Osteoblast (primary cell): ENCODE results near the gene CDIPT. TPM values are rescaled to one million over a fixed set of nuclear protein-coding genes. Genes with fewer than 3 reads are reported as not detected.

ENCODE experiments used
- DNase-seq: peaks from one replicate; pipeline ENCODE4 v3.0.0; 2011; ENCODE audit warnings: low spot score, mixed read lengths; ENCODE audit not compliant: insufficient read length; ENCODE audit errors: missing footprints
- H2AFZ ChIP-seq: 2 replicates; pipeline ENCODE4 v1.6.0; 2011; ENCODE audit warnings: mild to moderate bottlenecking, low read length
- H3K27ac ChIP-seq: 2 replicates; pipeline ENCODE4 v1.5.1; 2011; ENCODE audit warnings: mild to moderate bottlenecking, low read depth, low read length, moderate library complexity
- H3K27me3 ChIP-seq: 2 replicates; pipeline ENCODE4 v1.6.0; 2012; ENCODE audit warnings: mild to moderate bottlenecking, control low read depth, inconsistent platforms, low read length, moderate library complexity; ENCODE audit not compliant: insufficient read depth
- H3K36me3 ChIP-seq: 2 replicates; pipeline ENCODE4 v1.5.1; 2011; ENCODE audit warnings: mild to moderate bottlenecking, low read length, control low read depth, moderate library complexity; ENCODE audit not compliant: insufficient read depth
- H3K4me1 ChIP-seq: 2 replicates; pipeline ENCODE4 v1.5.1; 2011; ENCODE audit warnings: mild to moderate bottlenecking, low read length, control low read depth, moderate library complexity; ENCODE audit not compliant: insufficient read depth
- H3K4me2 ChIP-seq: 2 replicates; pipeline ENCODE4 v1.6.0; 2011; ENCODE audit warnings: mild to moderate bottlenecking, low read length; ENCODE audit not compliant: insufficient read depth
- H3K4me3 ChIP-seq: fragments of 200-600 bp; sonication (generic); 3 replicates; pipeline ENCODE4 v1.5.1; 2012; ENCODE audit warnings: mild to moderate bottlenecking, low read length, inconsistent platforms; ENCODE audit not compliant: insufficient read depth
- H3K79me2 ChIP-seq: 2 replicates; pipeline ENCODE4 v1.6.0; 2012; ENCODE audit warnings: mild to moderate bottlenecking, low read length, control low read depth, inconsistent platforms; ENCODE audit not compliant: insufficient read depth
- H3K9me3 ChIP-seq: 2 replicates; pipeline ENCODE4 v1.5.1; 2011; ENCODE audit warnings: low read depth, low read length, control low read depth
- H4K20me1 ChIP-seq: 2 replicates; pipeline ENCODE4 v1.6.0; 2012; ENCODE audit warnings: mild to moderate bottlenecking, low read length, control low read depth; ENCODE audit not compliant: insufficient read depth
- total RNA-seq: library from RNA; depleted of rRNA; stranded (reverse); fragments of >200 nt; gene quantifications from 2 replicates; pipeline ENCODE4 v1.2.3, GENCODE V29; 2012
- TF ChIP-seq, protein P1 (sequence below): IDR thresholded peaks from 2 replicates; pipeline ENCODE4 v1.5.1; 2011; ENCODE audit warnings: mild to moderate bottlenecking, low read depth, low read length, moderate library complexity; ENCODE audit errors: extremely low read depth

The CDIPT gene
- total RNA-seq, 1 donor: 105 TPM

DNA sequence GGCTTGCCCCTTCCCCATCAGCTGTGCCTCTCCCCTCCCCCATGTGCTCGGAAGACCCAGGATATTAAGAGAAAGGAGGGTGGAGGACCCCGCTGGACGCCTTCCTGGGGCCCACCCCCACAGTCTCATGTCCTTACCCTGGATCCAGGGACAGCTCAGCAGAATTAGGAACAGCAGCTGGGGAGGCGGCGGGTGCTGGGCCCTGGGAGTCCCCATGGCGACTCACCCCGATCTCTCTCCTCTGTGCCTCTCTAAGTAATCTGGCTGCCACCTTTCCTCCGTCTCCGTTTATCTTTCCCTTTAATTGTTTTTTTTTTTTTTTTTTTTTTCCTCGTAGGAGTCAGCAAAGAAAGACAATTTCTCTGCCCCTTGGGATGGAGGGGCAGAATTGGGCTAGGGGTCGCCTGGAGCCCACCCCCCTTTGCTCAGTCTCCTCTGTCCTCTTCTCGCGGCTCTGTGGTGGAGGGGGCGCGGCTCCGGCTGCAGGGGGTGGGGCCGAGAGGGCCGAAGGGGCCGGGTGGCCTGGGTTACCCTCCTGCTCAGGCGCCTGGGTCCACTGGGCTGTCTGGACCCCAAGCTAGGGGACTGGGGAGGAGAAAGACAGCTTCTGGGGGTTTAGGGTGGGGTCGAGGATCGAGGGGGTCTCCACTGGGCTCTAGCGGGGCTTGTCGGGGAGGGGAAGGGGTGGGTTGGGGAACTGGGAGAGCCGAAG lies 35.9 kb upstream of the CDIPT start:
- no peak overlapping the region for H3K27ac ChIP-seq
- no peaks in the 10 kb centered on the region for H3K9me3 ChIP-seq
- H3K4me1 ChIP-seq: peaks cover 20% of the 10 kb centered on the region
- H3K36me3 ChIP-seq: peaks cover 3% of the 10 kb centered on the region
- H3K4me3 ChIP-seq: peak overlapping the region; percentile 88
- H4K20me1 ChIP-seq: peaks cover 15% of the 10 kb centered on the region
- peak; percentile 88 for DNase-seq
- H3K4me2 ChIP-seq: peak overlapping the region; percentile 92
- peaks cover 23% of the 10 kb centered on the region for H3K79me2 ChIP-seq
- TF ChIP-seq, protein P1, sequence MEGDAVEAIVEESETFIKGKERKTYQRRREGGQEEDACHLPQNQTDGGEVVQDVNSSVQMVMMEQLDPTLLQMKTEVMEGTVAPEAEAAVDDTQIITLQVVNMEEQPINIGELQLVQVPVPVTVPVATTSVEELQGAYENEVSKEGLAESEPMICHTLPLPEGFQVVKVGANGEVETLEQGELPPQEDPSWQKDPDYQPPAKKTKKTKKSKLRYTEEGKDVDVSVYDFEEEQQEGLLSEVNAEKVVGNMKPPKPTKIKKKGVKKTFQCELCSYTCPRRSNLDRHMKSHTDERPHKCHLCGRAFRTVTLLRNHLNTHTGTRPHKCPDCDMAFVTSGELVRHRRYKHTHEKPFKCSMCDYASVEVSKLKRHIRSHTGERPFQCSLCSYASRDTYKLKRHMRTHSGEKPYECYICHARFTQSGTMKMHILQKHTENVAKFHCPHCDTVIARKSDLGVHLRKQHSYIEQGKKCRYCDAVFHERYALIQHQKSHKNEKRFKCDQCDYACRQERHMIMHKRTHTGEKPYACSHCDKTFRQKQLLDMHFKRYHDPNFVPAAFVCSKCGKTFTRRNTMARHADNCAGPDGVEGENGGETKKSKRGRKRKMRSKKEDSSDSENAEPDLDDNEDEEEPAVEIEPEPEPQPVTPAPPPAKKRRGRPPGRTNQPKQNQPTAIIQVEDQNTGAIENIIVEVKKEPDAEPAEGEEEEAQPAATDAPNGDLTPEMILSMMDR: no peak
- H2AFZ ChIP-seq: peak overlapping the region; percentile 35
- peaks cover 8% of the 10 kb centered on the region for H3K27me3 ChIP-seq

DNA sequence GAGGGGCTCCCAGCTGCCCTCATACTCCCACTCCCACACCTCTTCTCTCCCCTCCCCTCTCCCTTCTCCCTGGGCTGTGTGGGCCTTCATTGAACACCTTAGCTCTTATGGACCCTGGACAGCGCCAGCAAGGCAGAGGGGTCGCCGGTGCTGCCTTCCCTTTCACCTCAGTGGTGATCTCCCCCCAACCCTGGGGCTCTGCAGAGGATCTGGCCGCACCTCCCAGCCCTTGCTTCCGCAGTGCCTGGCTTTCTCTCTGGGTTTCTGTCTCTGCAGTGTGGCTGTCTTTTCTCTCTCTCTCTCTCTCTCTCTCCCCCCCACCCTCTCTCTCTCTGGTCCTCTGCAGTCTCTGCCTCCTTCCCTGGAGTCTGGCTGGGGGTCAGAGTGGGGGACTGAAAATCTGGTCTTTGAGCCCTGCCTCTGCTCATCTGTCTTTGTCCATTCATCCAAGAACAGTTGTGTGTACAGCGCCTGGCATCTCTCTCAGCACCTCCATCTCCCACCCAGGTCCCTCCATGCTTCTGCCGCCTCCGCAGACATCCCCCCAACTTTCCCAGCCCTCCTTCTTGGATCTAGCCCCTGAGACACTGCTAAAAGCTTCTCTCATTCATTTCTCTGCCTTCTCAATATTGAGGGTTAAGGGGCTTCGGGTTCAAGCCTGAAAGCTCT lies 35.2 kb upstream of the CDIPT start:
- H3K4me3 ChIP-seq: peak overlapping the region; percentile 88
- peaks cover 8% of the 10 kb centered on the region for H3K27me3 ChIP-seq
- peak overlapping the region; percentile 92 for H3K4me2 ChIP-seq
- peaks cover 17% of the 10 kb centered on the region for H3K79me2 ChIP-seq
- H2AFZ ChIP-seq: no peak overlapping the region
- no peak overlapping the region for H3K27ac ChIP-seq
- no peaks in the 10 kb centered on the region for H3K36me3 ChIP-seq
- TF ChIP-seq, protein P1: no peak
- peaks cover 10% of the 10 kb centered on the region for H4K20me1 ChIP-seq
- H3K9me3 ChIP-seq: no peaks in the 10 kb centered on the region
- DNase-seq: peak; percentile 72
- peaks cover 20% of the 10 kb centered on the region for H3K4me1 ChIP-seq

DNA sequence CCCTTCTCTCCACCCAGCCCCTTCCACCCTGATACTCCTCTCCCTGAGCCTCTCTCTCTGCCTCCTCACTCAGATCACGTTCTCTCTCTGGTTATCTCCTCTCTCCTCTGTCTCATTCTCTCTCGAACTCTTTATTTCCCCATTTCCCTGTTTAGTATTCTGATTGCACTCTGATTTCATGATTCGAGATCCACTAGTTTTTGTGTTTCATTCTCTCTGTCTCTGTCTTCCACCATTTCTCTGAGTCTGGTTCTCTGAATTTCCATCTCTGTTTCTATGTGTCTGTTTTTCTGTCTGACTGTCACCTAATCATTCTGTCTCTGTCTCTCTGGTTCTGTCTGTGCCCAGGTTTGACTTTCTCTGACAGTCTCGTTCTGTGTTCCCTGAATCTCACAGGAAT lies 34.3 kb upstream of the CDIPT start:
- Histone ChIP-seq H3K4me3 (no peak overlapping the region), H3K27me3 (peaks cover 8% of the 10 kb centered on the region), H3K36me3 (no peaks in the 10 kb centered on the region), H4K20me1 (peaks cover 10% of the 10 kb centered on the region), H2AFZ (no peak overlapping the region), H3K27ac (no peak overlapping the region), H3K9me3 (no peaks in the 10 kb centered on the region), H3K4me2 (no peak overlapping the region), H3K79me2 (peaks cover 14% of the 10 kb centered on the region), H3K4me1 (peaks cover 20% of the 10 kb centered on the region)
- peak; percentile 21 for DNase-seq
- TF ChIP-seq, protein P1: no peak

DNA sequence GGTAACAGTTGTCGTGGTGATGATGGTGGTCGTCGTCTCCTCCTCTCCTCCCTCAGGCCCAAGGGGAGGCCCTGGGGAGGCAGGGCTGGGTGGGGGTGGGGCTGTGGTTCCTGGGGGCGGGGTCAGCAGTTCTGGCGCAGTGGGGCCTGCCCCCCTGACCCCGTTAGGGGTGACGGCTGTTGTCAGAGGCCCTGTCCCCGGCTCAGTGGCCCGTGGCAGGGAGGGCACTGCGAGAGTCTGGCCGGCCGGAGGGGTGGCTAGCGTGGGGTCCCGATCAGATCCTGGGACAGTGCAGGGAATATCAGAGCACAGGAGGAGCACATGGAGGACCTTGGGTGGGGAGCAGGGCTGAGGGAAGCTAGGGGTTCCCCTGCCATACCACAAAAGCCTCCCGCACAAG lies 33.8 kb upstream of the CDIPT start:
- no peak overlapping the region for H2AFZ ChIP-seq
- peak; percentile 37 for DNase-seq
- no peak overlapping the region for H3K4me2 ChIP-seq
- H3K4me3 ChIP-seq: no peak overlapping the region
- no peaks in the 10 kb centered on the region for H3K9me3 ChIP-seq
- peaks cover 18% of the 10 kb centered on the region for H3K4me1 ChIP-seq
- no peak overlapping the region for H3K27ac ChIP-seq
- no peaks in the 10 kb centered on the region for H3K36me3 ChIP-seq
- peaks cover 9% of the 10 kb centered on the region for H3K79me2 ChIP-seq
- TF ChIP-seq, protein P1: no peak
- H4K20me1 ChIP-seq: peaks cover 6% of the 10 kb centered on the region
- peaks cover 8% of the 10 kb centered on the region for H3K27me3 ChIP-seq
